ENCODE measurements around the gene CENPX. TPM values are rescaled to one million over a fixed set of nuclear protein-coding genes. Genes with fewer than 3 reads are reported as not detected.
A peak's percentile ranks its signal among the peaks of the same experiment; 100 is the strongest.

CENPX gene
- total and polyA plus RNA-seq, 2 of the 13 experiments (the other 11 are each of a cell fraction or from before 2014, with no cell fraction given): 92.7 to 170 TPM

GRCh38 chr17:81999976-82000802 lies 22.5 kb downstream of the CENPX start (continued):
- TF ChIP-seq PRDM10 (CRISPR knock-in tag; IDR thresholded peaks at IDR 0.05; ENCODE audit: low read depth) (0 out of 2 replicates have a peak, but pooled peaks have one; percentile 4), MED13 (CRISPR knock-in tag; IDR thresholded peaks at IDR 0.05) (peak; percentile 35; the same call in 1 of the 2 replicates), PHB2 (IDR thresholded peaks at IDR 0.05; ENCODE audit: partially characterized antibody) (no peak), ELF3 (CRISPR knock-in tag; IDR thresholded peaks at IDR 0.05) (peak; percentile 27; the same call in 1 of the 2 replicates), MIXL1 (CRISPR knock-in tag; IDR thresholded peaks at IDR 0.05) (peak; percentile 4; the same call in 1 of the 2 replicates), WIZ (CRISPR knock-in tag; IDR thresholded peaks at IDR 0.05) (no peak), CBX2 (IDR thresholded peaks at IDR 0.05; ENCODE audit: low read depth, low read length) (no peak), CBX2 (CRISPR knock-in tag; IDR thresholded peaks at IDR 0.05; ENCODE audit: low read depth) (0 out of 2 replicates have a peak, but pooled peaks have one; percentile 12), HMGXB4 (CRISPR knock-in tag; IDR thresholded peaks at IDR 0.05; ENCODE audit: borderline replicate concordance in 1 of 2, low read depth in 1 of 2) (peak; percentile 36 to 77), DPF2 (CRISPR knock-in tag; IDR thresholded peaks at IDR 0.05; ENCODE audit: borderline replicate concordance, low read depth) (peak; percentile 60; the same call in 1 of the 2 replicates), ZHX2 (IDR thresholded peaks at IDR 0.05; ENCODE audit: low read depth) (0 out of 2 replicates have a peak, but pooled peaks have one; percentile 27), ZHX2 (CRISPR knock-in tag; IDR thresholded peaks at IDR 0.05; ENCODE audit: borderline replicate concordance) (no peak; the same call in 1 of the 2 replicates), ZNF839 (CRISPR knock-in tag; IDR thresholded peaks at IDR 0.05; ENCODE audit: borderline replicate concordance) (peak; percentile 70; the same call in 1 of the 2 replicates)

All from HepG2 (cell line).